Stimulated activated naive CD8-positive, alpha-beta T cell treated with anti-CD3 and anti-CD28 coated beads, Interleukin-15, Interleukin-2, amounts not matched to agents 100 U/mL and 50 U/mL, for 24 hours (primary cell): ENCODE measurements around the gene EPS8L2.
"Not testable (repeated sequence)": the region's sequence is repeated elsewhere in the genome, so short reads cannot be mapped to it uniquely, and the experiment has no call there.

ENCODE experiments used
- ATAC-seq: fragments of 150-1000 bp; cut with Tn5 transposase; one replicate; pipeline ENCODE4 v1.10.0; 2021
- DNase-seq: peaks from one replicate; pipeline ENCODE4 v3.0.0; 2021

EPS8L2 gene

DNA sequence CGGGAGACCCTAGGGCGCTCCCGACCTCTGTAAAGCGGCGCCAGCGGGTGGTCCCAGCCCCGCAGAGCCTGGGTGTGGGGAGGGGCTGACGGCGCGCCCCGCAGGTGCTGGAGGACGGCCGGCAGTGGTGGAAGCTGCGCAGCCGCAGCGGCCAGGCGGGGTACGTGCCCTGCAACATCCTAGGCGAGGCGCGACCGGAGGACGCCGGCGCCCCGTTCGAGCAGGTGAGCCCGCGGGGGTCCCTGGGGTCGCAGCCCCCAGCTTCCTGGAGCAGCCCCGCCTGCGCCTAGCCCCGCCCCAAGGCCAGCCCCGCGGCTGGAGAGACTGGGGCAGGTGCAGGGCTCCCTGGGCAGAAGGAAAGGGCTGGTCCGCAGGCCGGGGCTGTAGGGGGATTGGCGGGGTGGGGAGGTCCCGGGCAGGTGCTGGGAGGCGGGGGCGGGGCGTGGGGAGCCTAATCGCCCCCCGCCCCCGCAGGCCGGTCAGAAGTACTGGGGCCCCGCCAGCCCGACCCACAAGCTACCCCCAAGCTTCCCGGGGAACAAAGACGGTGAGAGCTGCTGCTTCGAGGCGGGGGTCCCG, 19.7 kb downstream of the EPS8L2 start:
- DNase-seq (no peak), ATAC-seq (no peak)

DNA sequence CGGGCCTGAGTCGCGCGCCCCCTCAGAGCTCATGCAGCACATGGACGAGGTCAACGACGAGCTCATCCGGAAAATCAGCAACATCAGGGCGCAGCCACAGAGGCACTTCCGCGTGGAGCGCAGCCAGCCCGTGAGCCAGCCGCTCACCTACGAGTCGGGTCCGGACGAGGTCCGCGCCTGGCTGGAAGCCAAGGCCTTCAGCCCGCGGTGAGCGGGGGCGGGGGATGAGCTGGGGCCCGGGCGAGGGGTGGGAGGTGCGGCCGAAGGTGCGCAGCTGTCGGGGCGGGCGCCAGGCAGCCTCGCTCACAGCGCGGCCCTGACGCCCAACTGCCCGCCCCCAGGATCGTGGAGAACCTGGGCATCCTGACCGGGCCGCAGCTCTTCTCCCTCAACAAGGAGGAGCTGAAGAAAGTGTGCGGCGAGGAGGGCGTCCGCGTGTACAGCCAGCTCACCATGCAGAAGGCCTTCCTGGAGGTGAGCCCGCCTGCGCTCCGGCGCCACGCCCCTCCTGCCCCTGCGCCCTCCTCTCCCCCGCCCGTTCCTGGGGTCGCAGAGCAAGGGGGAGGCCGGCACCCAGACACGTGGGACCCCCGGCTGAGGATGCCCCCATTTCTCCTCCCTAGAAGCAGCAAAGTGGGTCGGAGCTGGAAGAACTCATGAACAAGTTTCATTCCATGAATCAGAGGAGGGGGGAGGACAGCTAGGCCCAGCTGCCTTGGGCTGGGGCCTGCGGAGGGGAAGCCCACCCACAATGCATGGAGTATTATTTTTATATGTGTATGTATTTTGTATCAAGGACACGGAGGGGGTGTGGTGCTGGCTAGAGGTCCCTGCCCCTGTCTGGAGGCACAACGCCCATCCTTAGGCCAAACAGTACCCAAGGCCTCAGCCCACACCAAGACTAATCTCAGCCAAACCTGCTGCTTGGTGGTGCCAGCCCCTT, 20.5 kb downstream of the EPS8L2 start:
- DNase-seq (peak; percentile 67), ATAC-seq (peak; percentile 29)

- DNase-seq (no peak), ATAC-seq (no peak)
These were observed 21.3 kb downstream of the EPS8L2 start for GRCh38 chr11:727281-727701.

DNA sequence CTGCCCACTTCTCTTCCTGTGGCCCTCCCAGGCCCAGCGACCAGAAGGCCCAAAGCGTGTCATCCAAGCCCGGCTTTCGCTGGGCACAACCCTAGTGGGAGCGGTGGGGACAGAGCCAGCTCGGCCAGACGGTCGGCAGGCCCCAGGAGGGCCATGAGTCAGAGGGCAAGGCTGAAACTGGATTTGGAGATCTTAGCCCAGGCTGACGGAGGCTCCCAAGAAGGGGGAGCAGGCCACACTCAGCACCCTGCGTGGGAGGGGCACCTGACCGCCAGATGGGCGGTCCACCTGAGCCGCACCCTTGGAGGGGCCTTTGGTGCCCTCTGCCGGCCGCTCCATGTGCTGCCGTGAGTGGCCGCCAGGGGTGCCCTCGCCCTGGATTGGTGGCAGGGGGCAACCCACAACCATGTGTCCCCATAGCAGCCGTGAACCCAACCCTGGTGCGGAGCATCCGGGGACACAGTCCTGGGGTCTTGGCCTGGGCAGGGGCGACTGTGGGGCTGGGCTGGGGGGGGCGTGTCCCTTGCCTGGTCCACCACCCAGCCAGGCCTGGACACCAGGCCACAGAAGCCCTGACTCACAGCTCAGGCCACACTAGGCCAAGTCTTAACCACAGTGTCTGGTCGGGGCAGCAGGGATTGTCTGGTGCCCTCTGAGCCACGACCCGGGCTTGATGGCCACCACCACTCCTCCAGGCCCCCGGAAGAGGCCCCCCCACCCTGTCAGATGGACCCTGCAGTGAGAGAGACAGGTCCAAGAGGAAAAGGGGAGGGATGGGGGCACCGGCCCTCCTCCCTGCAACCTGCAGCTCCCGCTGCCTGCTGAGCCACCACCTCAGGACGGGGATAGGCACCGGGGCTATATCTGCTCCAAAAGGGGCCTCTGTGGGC, 22.1 kb downstream of the EPS8L2 start:
- DNase-seq: peak; percentile 92
- peak; percentile 70 for ATAC-seq

- ATAC-seq (no peak), DNase-seq (no peak)
These were observed 23.0 kb downstream of the EPS8L2 start for GRCh38 chr11:728901-729491.

GRCh38 chr11:729492-730074, 23.6 kb downstream of the EPS8L2 start:
- DNase-seq: no peak
- ATAC-seq: no peak

GRCh38 chr11:733072-733471, 27.0 kb downstream of the EPS8L2 start:
- DNase-seq: no peak

DNA sequence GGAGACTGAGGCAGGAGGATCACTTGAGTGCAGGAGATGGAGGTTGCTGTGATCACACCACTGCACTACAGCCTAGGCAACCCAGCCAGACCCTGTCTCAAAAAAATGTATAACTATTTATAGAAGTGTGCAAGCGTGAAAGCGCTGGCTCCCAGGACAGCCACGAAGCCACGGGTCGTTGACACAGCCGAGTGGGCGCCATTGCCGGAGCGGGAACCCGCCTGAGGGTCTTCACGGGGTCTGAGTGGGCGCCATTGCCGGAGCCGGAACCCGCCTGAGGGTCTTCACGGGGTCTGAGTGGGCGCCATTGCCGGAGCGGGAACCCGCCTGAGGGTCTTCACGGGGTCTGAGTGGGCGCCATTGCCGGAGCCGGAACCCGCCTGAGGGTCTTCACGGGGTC, 28.5 kb downstream of the EPS8L2 start:
- not testable (repeated sequence) for DNase-seq, ATAC-seq

More at GRCh38 chr11:733072-733471, 27.0 kb downstream of the EPS8L2 start:
- no peak for ATAC-seq

DNA sequence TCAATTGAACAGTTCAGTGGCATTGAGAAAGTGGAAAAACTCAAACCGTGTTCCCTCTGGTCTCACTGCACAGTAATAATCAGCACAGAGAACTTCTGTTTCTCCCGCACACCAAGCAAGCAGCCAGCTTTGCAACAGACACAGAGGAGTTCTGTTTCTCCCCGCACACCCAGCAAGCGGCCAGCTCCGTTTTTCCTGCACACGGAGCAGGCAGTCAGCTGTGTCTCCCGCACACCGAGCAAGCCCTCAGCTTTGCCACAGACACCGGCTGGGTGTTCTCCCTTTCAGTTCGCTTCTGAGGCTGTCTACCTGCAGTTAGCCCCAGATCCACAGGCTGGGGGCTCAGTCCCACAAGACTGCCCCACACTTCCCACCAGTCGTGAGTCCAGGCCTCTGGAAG, 31.3 kb downstream of the EPS8L2 start:
- ATAC-seq (no peak), DNase-seq (no peak)

DNA sequence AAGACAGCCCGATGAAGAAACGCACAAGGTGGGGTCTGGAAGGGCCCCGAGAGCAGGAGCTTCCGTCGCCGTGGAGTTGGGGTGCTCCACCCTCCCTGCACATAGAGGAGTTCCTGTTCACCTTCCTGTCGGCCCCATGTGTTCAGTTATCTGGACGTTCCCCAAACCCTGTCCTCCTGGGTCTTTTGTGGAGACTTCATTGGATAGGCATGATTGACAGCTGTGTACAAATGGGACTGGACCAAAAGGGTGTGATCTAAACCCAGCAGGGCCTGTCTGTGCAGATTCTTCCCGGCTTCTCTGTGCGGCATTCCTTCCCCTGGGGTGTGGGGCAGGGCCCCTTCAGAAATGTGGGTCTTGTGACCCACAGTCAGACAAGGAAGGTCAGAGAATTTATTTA, 31.9 kb downstream of the EPS8L2 start:
- not testable (repeated sequence) for DNase-seq, ATAC-seq

GRCh38 chr11:742156-742546, 36.1 kb downstream of the EPS8L2 start:
- DNase-seq (no peak), ATAC-seq (no peak)

DNA sequence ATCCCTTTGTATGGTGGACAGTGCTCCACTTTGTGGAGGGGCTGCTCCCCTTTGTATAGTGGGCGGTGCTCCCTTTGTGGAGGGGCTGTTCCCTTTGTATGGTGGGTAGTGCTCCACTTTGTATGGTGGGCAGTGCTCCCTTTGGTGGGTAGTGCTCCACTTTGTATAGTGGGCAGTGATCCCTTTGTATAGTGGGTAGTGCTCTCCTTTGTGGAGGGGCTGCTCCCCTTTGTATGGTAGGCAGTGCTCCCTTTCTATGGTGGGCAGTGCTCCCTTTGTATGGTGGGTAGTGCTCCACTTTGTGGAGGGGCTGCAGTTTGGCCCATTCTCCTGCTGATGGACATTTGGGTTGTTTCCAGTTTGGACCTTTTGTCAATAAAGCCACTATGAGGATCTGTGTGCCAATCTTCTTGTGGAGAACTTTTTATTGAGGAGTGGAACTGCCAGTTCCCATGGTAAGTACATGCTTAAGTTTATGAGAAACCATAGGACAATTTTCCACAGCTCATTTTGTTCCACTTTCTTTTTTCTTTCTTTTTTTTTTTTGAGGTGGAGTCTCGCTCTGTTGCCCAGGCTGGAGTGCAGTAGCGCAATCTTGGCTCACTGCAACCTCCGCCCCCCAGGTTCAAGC, 36.7 kb downstream of the EPS8L2 start:
- no peak for ATAC-seq
- no peak for DNase-seq

- ATAC-seq (no peak), DNase-seq (no peak)
These were observed 39.4 kb downstream of the EPS8L2 start for GRCh38 chr11:745428-745827.

DNA sequence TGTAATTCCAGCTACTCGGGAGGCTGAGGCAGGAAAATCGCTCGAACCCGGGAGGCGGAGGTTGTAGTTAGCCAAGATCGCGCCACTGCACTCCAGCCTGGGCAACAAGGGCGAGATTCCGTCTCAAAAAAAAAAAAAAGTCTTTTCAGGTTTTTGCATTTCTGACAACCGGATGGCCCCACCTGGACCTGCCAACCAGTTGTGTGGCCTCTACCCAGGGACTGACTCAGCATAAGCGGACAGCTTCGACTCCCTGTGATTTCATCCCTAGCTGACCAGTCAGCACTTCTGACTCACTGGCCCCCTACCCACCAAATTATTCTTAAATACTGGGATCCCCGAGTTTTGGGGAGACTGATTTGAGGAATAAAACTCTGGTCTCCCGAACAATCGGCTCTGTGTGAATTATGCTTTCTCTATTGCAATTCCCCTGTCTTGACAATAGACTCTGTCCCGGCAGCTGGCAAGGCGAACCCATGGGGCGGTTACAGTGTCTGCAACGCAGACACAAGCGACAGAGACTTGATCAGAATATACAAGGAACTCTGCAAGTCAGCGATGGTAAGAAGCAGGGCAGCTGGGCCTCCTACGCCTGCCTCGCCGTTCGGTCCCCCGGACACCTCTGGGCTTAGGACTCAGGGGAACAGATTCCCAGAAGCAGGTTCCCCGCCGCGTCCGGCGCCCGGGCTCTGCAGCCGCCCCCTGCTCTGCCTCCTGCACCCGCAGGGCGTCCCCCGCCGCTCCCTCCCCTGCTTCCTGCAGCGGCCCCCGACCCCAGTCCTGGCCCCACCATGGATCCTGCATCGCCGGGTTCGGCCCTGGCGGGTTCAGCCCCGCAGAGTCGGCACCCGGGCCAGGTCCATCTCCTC, 40.5 kb downstream of the EPS8L2 start:
- ATAC-seq (peak; percentile 28), DNase-seq (no peak)

GRCh38 chr11:747158-748006, 41.4 kb downstream of the EPS8L2 start, which contains the start of gene TALDO1:
Gene TALDO1, plus strand, starts transcription at chr11:747464. Its CDS starts 18 bp downstream, at chr11:747482.
- ATAC-seq (peak; percentile 94), DNase-seq (peak; percentile 94)

DNA sequence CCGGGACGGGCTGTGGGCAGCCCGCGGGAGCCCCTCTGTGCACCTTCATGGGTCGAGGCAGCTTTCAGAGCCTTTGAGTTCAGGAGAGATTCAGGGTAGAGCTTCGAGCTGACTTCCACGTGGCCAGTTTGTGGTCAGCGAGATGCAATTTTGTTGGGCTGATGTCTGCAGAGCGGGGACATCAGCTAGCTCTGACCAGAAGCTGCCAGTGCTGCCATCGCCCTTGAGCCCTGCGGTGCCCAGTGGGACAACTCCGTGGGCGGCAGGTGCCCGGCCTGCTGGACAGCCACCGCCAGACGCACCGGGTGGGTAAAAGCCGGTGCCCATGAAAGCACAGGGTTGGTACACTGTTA, 42.0 kb downstream of the EPS8L2 start:
- DNase-seq: no peak
- no peak for ATAC-seq

DNA sequence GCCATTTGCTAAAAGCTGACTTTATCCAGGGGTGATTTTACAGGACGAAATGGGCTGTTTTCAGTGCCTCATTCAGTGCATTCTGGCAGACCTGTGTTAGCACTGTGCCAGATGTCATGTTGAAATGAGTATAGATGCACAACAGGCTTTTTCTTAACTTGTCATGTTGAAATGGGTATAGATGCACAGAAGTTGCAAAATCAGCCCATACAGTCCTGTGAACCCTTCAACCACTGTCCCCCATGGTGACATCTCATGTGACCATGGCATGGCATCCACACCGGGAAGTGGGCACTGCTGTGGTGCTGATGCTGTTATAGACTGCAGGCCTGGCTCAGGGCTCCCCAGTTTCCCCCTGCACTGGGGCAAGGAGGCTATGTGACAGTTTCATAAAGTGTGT, 43.7 kb downstream of the EPS8L2 start:
- no peak for DNase-seq
- ATAC-seq: no peak

DNA sequence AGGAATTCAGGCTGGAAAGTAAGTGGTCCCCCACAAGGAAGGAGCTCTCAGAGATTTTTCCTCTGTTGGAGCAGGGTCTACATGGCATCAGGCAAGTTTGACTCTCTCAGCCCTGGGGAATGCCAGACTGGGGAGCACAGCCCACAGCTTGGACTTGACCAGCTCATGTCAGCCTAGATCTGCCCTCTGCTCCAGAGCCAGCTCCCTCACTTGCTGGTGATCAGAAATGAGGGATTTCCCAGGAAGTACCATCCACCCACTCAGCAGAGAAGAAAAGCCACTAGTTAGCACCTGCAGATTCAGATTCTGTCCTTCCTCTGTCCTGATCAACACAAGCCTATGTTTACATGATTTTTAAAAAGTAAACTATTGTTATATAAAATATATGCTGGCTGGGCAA, 54.2 kb downstream of the EPS8L2 start:
- ATAC-seq (no peak), DNase-seq (no peak)

DNA sequence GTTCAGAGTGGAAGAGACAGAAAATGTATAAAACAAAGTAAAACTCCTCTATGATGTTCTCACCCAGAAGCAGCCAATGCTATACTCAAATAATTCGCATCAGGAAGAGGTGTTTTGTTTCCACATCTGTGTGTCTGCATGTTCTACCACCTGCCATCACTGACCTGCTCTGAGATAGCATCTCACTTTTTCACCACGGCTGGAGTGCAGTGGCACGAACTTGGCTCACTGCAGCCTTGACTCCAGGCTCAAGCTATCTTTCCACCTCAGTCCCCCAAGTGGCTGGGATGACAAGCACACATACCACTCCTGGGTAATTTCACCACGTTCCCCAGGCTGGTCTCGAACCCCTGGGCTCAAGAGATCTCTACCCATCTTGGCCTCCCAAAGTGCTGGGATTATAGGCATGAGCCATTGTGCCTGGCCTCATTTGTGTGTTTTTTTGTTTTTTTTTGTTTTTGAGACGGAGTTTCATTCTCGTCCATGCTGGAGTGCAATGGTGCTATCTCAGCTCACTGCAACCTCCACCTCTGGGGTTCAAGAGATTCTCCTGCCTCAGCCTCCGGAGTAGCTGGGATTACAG, 55.6 kb downstream of the EPS8L2 start:
- no peak for ATAC-seq
- no peak for DNase-seq
